Endothelial cell of umbilical vein (primary cell): Measurements from ENCODE around the gene ARL4C.

Source experiments
- EZH2 ChIP-seq: IDR thresholded peaks from 2 replicates; pipeline ENCODE4 v1.6.1; 2012; ENCODE audit warnings: borderline replicate concordance, low read depth, mild to moderate bottlenecking, moderate library complexity, low read length, inconsistent platforms; ENCODE audit not compliant: severe bottlenecking
- GATA2 ChIP-seq: IDR thresholded peaks from 2 replicates; pipeline ENCODE4 v1.7.0; 2011; ENCODE audit warnings: low read depth, mild to moderate bottlenecking, moderate library complexity, mixed read lengths, low read length; ENCODE audit not compliant: insufficient read length, insufficient read depth
- JUN ChIP-seq: IDR thresholded peaks from 2 replicates; pipeline ENCODE4 v1.6.1; 2011; ENCODE audit warnings: borderline replicate concordance, low read depth; ENCODE audit not compliant: insufficient read length, insufficient read depth
- MAX ChIP-seq: IDR thresholded peaks from 2 replicates; pipeline ENCODE4 v1.6.1; 2011; ENCODE audit not compliant: insufficient read depth, insufficient read length
- MYC ChIP-seq: IDR thresholded peaks from one replicate; pipeline ENCODE4 v1.6.1; 2011; ENCODE audit warnings: mild to moderate bottlenecking, low read depth, low read length
- POLR2A ChIP-seq: IDR thresholded peaks from 2 replicates; pipeline ENCODE4 v1.6.1; 2012; ENCODE audit warnings: low read depth, mild to moderate bottlenecking, control low read depth, low read length
- POLR2AphosphoS5 ChIP-seq: IDR thresholded peaks from 2 replicates; pipeline ENCODE4 v1.6.1; 2012; ENCODE audit warnings: low read depth, mild to moderate bottlenecking, control low read depth, low read length, moderate library complexity; ENCODE audit not compliant: insufficient read depth
- TF ChIP-seq, protein P1 (sequence below), 2 donors: IDR thresholded peaks; 1 replicate in 1 of 2; 2 replicates in 1 of 2; pipeline ENCODE4 v1.5.1; 2011; ENCODE audit warnings: low read length in 2 of 2, mild to moderate bottlenecking in 2 of 2, moderate library complexity in 2 of 2, control low read depth in 1 of 2, inconsistent platforms in 1 of 2, low read depth in 1 of 2; ENCODE audit not compliant: insufficient read depth in 1 of 2; ENCODE audit errors: extremely low read depth in 1 of 2

- TF ChIP-seq POLR2AphosphoS5: no peak
- TF ChIP-seq, protein P1, sequence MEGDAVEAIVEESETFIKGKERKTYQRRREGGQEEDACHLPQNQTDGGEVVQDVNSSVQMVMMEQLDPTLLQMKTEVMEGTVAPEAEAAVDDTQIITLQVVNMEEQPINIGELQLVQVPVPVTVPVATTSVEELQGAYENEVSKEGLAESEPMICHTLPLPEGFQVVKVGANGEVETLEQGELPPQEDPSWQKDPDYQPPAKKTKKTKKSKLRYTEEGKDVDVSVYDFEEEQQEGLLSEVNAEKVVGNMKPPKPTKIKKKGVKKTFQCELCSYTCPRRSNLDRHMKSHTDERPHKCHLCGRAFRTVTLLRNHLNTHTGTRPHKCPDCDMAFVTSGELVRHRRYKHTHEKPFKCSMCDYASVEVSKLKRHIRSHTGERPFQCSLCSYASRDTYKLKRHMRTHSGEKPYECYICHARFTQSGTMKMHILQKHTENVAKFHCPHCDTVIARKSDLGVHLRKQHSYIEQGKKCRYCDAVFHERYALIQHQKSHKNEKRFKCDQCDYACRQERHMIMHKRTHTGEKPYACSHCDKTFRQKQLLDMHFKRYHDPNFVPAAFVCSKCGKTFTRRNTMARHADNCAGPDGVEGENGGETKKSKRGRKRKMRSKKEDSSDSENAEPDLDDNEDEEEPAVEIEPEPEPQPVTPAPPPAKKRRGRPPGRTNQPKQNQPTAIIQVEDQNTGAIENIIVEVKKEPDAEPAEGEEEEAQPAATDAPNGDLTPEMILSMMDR (IDR thresholded peaks at IDR 0.05; ENCODE audit: extremely low read depth in 1 of 2, insufficient read depth in 1 of 2, low read depth in 1 of 2, low read length in 2 of 2): no peak
- TF ChIP-seq GATA2: no peak
- no peak for TF ChIP-seq EZH2
- no peak for TF ChIP-seq POLR2A
- no peak for TF ChIP-seq MYC
- TF ChIP-seq MAX: no peak
- TF ChIP-seq JUN: no peak
Measured at GRCh38 chr2:234491897-234492296, 5.0 kb downstream of the ARL4C start.
